Parathyroid adenoma (tissue), 2 donors: ENCODE results near the gene RNASE8.

Source experiments
- H2AFZ ChIP-seq: fragments of 300-600 bp; sonication (generic); one replicate; pipeline ENCODE4 v1.7.0; 2017; ENCODE audit warnings: antibody characterized with exemption, mild to moderate bottlenecking
- H3K27ac ChIP-seq: fragments of 300-600 bp; sonication (generic); one replicate; pipeline ENCODE4 v1.7.0; 2017
- H3K27me3 ChIP-seq: fragments of 300-600 bp; sonication (generic); one replicate; pipeline ENCODE4 v1.7.0; 2017; ENCODE audit warnings: low read length; ENCODE audit not compliant: control insufficient read depth, insufficient read depth
- H3K36me3 ChIP-seq: fragments of 300-600 bp; sonication (generic); one replicate; pipeline ENCODE4 v1.7.0; 2017; ENCODE audit warnings: low read length; ENCODE audit not compliant: control insufficient read depth, insufficient read depth
- H3K4me1 ChIP-seq: fragments of 300-600 bp; sonication (generic); one replicate; pipeline ENCODE4 v1.7.0; 2017; ENCODE audit warnings: control low read depth
- H3K4me2 ChIP-seq: fragments of 300-600 bp; sonication (generic); one replicate; pipeline ENCODE4 v1.7.0; 2017; ENCODE audit warnings: low read length
- H3K4me3 ChIP-seq: fragments of 300-600 bp; sonication (generic); one replicate; pipeline ENCODE4 v1.7.0; 2017; ENCODE audit warnings: low read depth, low read length
- H3K79me2 ChIP-seq: fragments of 300-600 bp; sonication (generic); one replicate; pipeline ENCODE4 v1.7.0; 2017; ENCODE audit warnings: control low read depth
- H3K9ac ChIP-seq: fragments of 300-600 bp; sonication (generic); one replicate; pipeline ENCODE4 v1.7.0; 2017; ENCODE audit warnings: mild to moderate bottlenecking
- H3K9me3 ChIP-seq: fragments of 300-600 bp; sonication (generic); one replicate; pipeline ENCODE4 v1.7.0; 2017; ENCODE audit warnings: low read length; ENCODE audit not compliant: control insufficient read depth
- CTCF ChIP-seq: fragments of 300-600 bp; sonication (generic); IDR thresholded peaks from one replicate; pipeline ENCODE4 v1.7.0; 2017; ENCODE audit warnings: antibody characterized with exemption, mild to moderate bottlenecking
- donor health status: primary hyperparathyroidism.

The RNASE8 gene

GRCh38 chr14:21071225-21072030, 13.8 kb downstream of the RNASE8 start:
- H3K9ac ChIP-seq = no peak overlapping the region
- no peak for TF ChIP-seq CTCF
- H3K9me3 ChIP-seq = no peaks in the 10 kb centered on the region
- H3K36me3 ChIP-seq = no peaks in the 10 kb centered on the region
- peaks cover 27% of the 10 kb centered on the region for H3K4me1 ChIP-seq
- H3K27me3 ChIP-seq = no peaks in the 10 kb centered on the region
- peak overlapping the region; percentile 94 for H3K4me3 ChIP-seq
- peak overlapping the region; percentile 75 for H3K27ac ChIP-seq
- peak overlapping the region; percentile 69 for H2AFZ ChIP-seq
- peaks cover 9% of the 10 kb centered on the region for H3K79me2 ChIP-seq
- H3K4me2 ChIP-seq = peak overlapping the region; percentile 96

DNA sequence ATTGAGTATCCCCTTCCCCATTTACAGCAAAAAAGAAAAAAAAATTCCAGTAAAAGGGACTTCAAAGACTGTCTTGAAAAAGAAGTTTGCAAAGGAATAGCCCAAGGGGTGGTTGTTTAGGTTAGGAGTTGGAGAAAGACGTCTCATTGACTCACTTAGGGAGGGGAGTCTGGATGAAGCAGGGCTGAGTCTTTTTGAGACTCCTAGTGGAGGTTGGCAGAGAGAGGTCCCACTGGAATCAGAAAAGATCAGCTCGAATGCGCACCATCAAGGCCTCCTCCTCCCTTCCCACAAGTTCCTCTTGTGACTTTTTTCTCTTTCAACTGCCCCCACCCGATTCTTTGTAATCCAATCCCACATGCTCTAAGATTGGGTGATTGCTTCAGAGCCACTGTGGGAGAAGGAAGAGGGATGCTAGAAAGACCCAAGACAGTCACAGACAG, 14.4 kb downstream of the RNASE8 start:
- peak overlapping the region; percentile 94 for H3K4me3 ChIP-seq
- H3K9ac ChIP-seq = no peak overlapping the region
- peaks cover 27% of the 10 kb centered on the region for H3K4me1 ChIP-seq
- H3K27me3 ChIP-seq = no peaks in the 10 kb centered on the region
- no peak for TF ChIP-seq CTCF
- peak overlapping the region; percentile 75 for H3K27ac ChIP-seq
- no peak overlapping the region for H2AFZ ChIP-seq
- H3K79me2 ChIP-seq = peaks cover 9% of the 10 kb centered on the region
- H3K36me3 ChIP-seq = no peaks in the 10 kb centered on the region
- H3K9me3 ChIP-seq = no peaks in the 10 kb centered on the region
- H3K4me2 ChIP-seq = peak overlapping the region; percentile 96

DNA sequence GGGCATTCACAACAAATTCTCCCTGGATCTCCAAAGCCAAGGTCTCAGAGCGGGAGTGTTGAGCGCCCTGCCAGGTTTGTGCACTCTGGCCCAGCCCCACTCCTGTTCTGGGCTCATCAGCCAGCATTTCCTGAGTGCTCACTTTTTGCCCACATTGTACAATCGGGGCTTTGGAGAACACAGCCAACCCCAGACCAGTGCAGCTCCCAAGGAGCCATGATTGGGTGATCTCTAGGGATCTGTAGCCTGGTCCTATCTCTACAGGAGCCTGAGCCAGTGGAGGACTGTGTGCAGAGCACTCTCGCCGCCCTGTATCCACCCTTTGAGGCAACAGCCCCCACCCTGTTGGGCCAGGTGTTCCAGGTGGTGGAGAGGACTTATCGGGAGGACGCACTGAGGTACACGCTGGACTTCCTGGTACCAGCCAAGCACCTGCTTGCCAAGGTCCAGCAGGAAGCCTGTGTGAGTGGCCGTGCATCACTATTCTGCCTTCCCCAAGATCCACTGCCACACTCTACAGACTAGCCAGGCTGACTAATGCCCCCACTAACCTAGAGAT, 15.2 kb downstream of the RNASE8 start:
- Histone ChIP-seq H3K36me3 (no peaks in the 10 kb centered on the region), H3K79me2 (peaks cover 9% of the 10 kb centered on the region), H3K27ac (no peak overlapping the region), H3K4me3 (no peak overlapping the region), H3K27me3 (no peaks in the 10 kb centered on the region), H3K4me1 (peaks cover 27% of the 10 kb centered on the region), H3K9ac (no peak overlapping the region), H2AFZ (no peak overlapping the region), H3K4me2 (no peak overlapping the region), H3K9me3 (no peaks in the 10 kb centered on the region)
- no peak for TF ChIP-seq CTCF

- peaks cover 20% of the 10 kb centered on the region for H3K4me1 ChIP-seq
- no peak overlapping the region for H2AFZ ChIP-seq
- H3K9me3 ChIP-seq = no peaks in the 10 kb centered on the region
- H3K4me3 ChIP-seq = no peak overlapping the region
- no peak overlapping the region for H3K4me2 ChIP-seq
- H3K27me3 ChIP-seq = no peaks in the 10 kb centered on the region
- peaks cover 9% of the 10 kb centered on the region for H3K79me2 ChIP-seq
- TF ChIP-seq CTCF = no peak
- H3K9ac ChIP-seq = no peak overlapping the region
- H3K36me3 ChIP-seq = no peaks in the 10 kb centered on the region
- H3K27ac ChIP-seq = no peak overlapping the region
Measured at GRCh38 chr14:21073921-21074320, 16.3 kb downstream of the RNASE8 start.
